ENCODE results near the gene MSS51. TPM values are rescaled to one million over a fixed set of nuclear protein-coding genes. Genes with fewer than 3 reads are reported as not detected.

The MSS51 gene
- total and polyA plus RNA-seq, 9 donors, result 1.1 to 3.5 (median 2.1) TPM

GRCh38 chr10:73388228-73388627 is 45.1 kb downstream of the MSS51 start:
- no peak for DNase-seq
- Histone ChIP-seq H3K4me3 (no peak overlapping the region), H3K9me3 (no peaks in the 10 kb centered on the region), H3K27ac (no peak overlapping the region), H3K4me1 (ENCODE audit: insufficient read depth) (no peaks in the 10 kb centered on the region), H3K36me3 (no peaks in the 10 kb centered on the region), H3K27me3 (no peaks in the 10 kb centered on the region)
- intact Hi-C loops (cut with DNase I), result no loop called here
- 91% methylated on average over 4 of the region's 4 CpGs for WGBS, 3 donors
- no peak for TF ChIP-seq EP300 (IDR thresholded peaks at IDR 0.05)
- TF ChIP-seq, protein P1, sequence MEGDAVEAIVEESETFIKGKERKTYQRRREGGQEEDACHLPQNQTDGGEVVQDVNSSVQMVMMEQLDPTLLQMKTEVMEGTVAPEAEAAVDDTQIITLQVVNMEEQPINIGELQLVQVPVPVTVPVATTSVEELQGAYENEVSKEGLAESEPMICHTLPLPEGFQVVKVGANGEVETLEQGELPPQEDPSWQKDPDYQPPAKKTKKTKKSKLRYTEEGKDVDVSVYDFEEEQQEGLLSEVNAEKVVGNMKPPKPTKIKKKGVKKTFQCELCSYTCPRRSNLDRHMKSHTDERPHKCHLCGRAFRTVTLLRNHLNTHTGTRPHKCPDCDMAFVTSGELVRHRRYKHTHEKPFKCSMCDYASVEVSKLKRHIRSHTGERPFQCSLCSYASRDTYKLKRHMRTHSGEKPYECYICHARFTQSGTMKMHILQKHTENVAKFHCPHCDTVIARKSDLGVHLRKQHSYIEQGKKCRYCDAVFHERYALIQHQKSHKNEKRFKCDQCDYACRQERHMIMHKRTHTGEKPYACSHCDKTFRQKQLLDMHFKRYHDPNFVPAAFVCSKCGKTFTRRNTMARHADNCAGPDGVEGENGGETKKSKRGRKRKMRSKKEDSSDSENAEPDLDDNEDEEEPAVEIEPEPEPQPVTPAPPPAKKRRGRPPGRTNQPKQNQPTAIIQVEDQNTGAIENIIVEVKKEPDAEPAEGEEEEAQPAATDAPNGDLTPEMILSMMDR (IDR thresholded peaks at IDR 0.05), result no peak
- no peak for TF ChIP-seq POLR2A (IDR thresholded peaks at IDR 0.05)

DNA sequence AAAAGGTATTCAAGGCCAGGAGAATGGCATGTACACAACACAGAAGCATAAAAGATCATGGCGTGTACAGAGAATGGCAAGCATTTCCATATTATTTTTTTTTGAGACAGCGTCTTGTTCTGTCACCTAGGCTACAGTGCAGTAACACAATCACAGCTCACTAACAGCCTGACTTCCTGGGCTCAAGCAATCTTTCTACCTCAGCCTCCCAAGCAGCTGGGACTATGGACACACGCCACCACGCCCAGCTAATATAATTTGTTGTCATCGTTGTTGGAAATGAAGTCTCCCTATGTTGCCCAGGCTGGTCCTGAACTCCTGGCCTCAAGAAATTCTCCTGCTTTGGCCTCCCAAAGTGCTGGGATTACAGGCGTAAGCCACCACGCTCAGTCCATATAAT is 46.8 kb downstream of the MSS51 start:
- H3K36me3 ChIP-seq, result no peaks in the 10 kb centered on the region
- no peak overlapping the region for H3K4me3 ChIP-seq
- WGBS, 3 donors, result 94 to 97% (median 96%) methylated on average over 7 of the region's 7 CpGs
- TF ChIP-seq EP300 (IDR thresholded peaks at IDR 0.05) (no peak), POLR2A (IDR thresholded peaks at IDR 0.05) (no peak)
- TF ChIP-seq, protein P1 (IDR thresholded peaks at IDR 0.05), result no peak
- H3K9me3 ChIP-seq, result no peaks in the 10 kb centered on the region
- no peak overlapping the region for H3K27ac ChIP-seq
- H3K27me3 ChIP-seq, result no peaks in the 10 kb centered on the region
- intact Hi-C loops (cut with DNase I), result no loop called here
- DNase-seq, result no peak
- H3K4me1 ChIP-seq (ENCODE audit: insufficient read depth), result no peaks in the 10 kb centered on the region

GRCh38 chr10:73379064-73379748 is 54.2 kb downstream of the MSS51 start:
- Histone ChIP-seq H3K27ac (no peak overlapping the region), H3K4me3 (no peak overlapping the region), H3K36me3 (peaks cover 2% of the 10 kb centered on the region), H3K27me3 (no peaks in the 10 kb centered on the region), H3K9me3 (no peaks in the 10 kb centered on the region), H3K4me1 (ENCODE audit: insufficient read depth) (no peaks in the 10 kb centered on the region)
- intact Hi-C loops (cut with DNase I), result no loop called here
- no peak for DNase-seq
- TF ChIP-seq EP300 (IDR thresholded peaks at IDR 0.05) (no peak), POLR2A (IDR thresholded peaks at IDR 0.05) (no peak)
- TF ChIP-seq, protein P1 (IDR thresholded peaks at IDR 0.05), result no peak
- 7 to 36% (median 11%) methylated on average over 1 of the region's 1 CpG for WGBS, 3 donors

GRCh38 chr10:73376679-73377078 is 56.7 kb downstream of the MSS51 start:
- WGBS, 3 donors, result 69 to 77% (median 69%) methylated on average over 3 of the region's 3 CpGs
- Histone ChIP-seq H3K4me1 (ENCODE audit: insufficient read depth) (no peaks in the 10 kb centered on the region), H3K27ac (no peak overlapping the region), H3K36me3 (peaks cover 2% of the 10 kb centered on the region), H3K27me3 (no peaks in the 10 kb centered on the region), H3K4me3 (no peak overlapping the region), H3K9me3 (no peaks in the 10 kb centered on the region)
- no peak for DNase-seq
- no peak for TF ChIP-seq EP300 (IDR thresholded peaks at IDR 0.05)
- intact Hi-C loops (cut with DNase I), result no loop called here

Other genes with a start within 250 kb of the MSS51 start
- 10 to 100 TPM; 14.5 to 24.3 (median 16.4) TPM for gene DNAJC9, start 186.3 kb downstream of the MSS51 start, total RNA-seq
- 10 to 100 TPM; 13.3 to 16.7 TPM for gene DNAJC9, start 186.3 kb downstream of the MSS51 start, polyA plus RNA-seq
- 100 to 1,000 TPM in 1 of 7 donors, 10 to 100 TPM in 6; 26.3 to 101 (median 59.4) TPM for gene MRPS16, start 180.9 kb downstream of the MSS51 start, total RNA-seq
- gene MRPS16, start 180.9 kb downstream of the MSS51 start, polyA plus RNA-seq, result 10 to 100 TPM; 35.0 to 49.8 TPM
- 10 to 100 TPM in 1 of 7 donors, 1 to 10 TPM in 6; 1.8 to 36.9 (median 3.9) TPM for gene CFAP70, start 74.7 kb downstream of the MSS51 start, total RNA-seq
- gene CFAP70, start 74.7 kb downstream of the MSS51 start, polyA plus RNA-seq, result 1 to 10 TPM; 1.8 to 3.8 TPM
- 100 to 1,000 TPM in 5 of 7 donors, 10 to 100 TPM in 2; 56.3 to 131 (median 115) TPM for gene ANXA7, start 19.5 kb downstream of the MSS51 start, total RNA-seq
- 100 to 1,000 TPM in 1 of 2 donors, 10 to 100 TPM in 1; 78.9 to 130 TPM for gene ANXA7, start 19.5 kb downstream of the MSS51 start, polyA plus RNA-seq
- 10 to 100 TPM; 36.8 to 59.9 (median 55.0) TPM for gene PPP3CB, start 62.5 kb upstream of the MSS51 start, total RNA-seq
- gene PPP3CB, start 62.5 kb upstream of the MSS51 start, polyA plus RNA-seq, result 10 to 100 TPM; 31.2 to 78.2 TPM
- gene USP54, start 157.8 kb upstream of the MSS51 start, total RNA-seq, result 10 to 100 TPM; 29.0 to 72.7 (median 33.1) TPM
- 10 to 100 TPM in 1 of 2 donors, 1 to 10 TPM in 1; 8.0 to 27.8 TPM for gene USP54, start 157.8 kb upstream of the MSS51 start, polyA plus RNA-seq
- 1 to 10 TPM in 3 of 7 donors, under 1 TPM in 3, not detected in 1; 0.25 to 1.8 (median 0.77) TPM for gene MYOZ1, start 207.9 kb upstream of the MSS51 start, total RNA-seq
- 1 to 10 TPM; 1.3 to 6.1 TPM for gene MYOZ1, start 207.9 kb upstream of the MSS51 start, polyA plus RNA-seq
- gene SYNPO2L, start 222.5 kb upstream of the MSS51 start, total RNA-seq, result under 1 TPM in 3 of 7 donors, not detected in 4; 0.12 to 0.61 (median 0.15) TPM
- under 1 TPM; 0.07 to 0.35 TPM for gene SYNPO2L, start 222.5 kb upstream of the MSS51 start, polyA plus RNA-seq

Measured in ovary (tissue), 9 donors.